KMS-11 (cell line): ENCODE results near the gene WDPCP.
A peak's percentile ranks its signal among the peaks of the same experiment; 100 is the strongest.

ENCODE experiments used
- H2AFZ ChIP-seq: fragments of 200-600 bp; sonication (generic); 2 replicates; pipeline ENCODE4 v1.6.1; 2016; ENCODE audit warnings: antibody characterized with exemption, mixed run types, low read depth
- H3K27ac ChIP-seq: fragments of 200-600 bp; sonication (generic); 2 replicates; pipeline ENCODE4 v1.6.1; 2016; ENCODE audit warnings: mild to moderate bottlenecking, mixed run types
- H3K27me3 ChIP-seq: fragments of 200-600 bp; sonication (generic); 2 replicates; pipeline ENCODE4 v1.6.1; 2017; ENCODE audit warnings: mild to moderate bottlenecking, low read depth, mixed run types, moderate library complexity; ENCODE audit not compliant: insufficient read depth
- H3K36me3 ChIP-seq: fragments of 200-600 bp; sonication (generic); 2 replicates; pipeline ENCODE4 v1.6.1; 2017; ENCODE audit warnings: mild to moderate bottlenecking, mixed run types; ENCODE audit not compliant: insufficient read depth
- H3K4me1 ChIP-seq: fragments of 200-600 bp; sonication (generic); 2 replicates; pipeline ENCODE4 v1.6.1; 2016; ENCODE audit warnings: mild to moderate bottlenecking, low read depth, mixed run types; ENCODE audit not compliant: poor library complexity, severe bottlenecking
- H3K4me2 ChIP-seq: fragments of 200-600 bp; sonication (generic); 2 replicates; pipeline ENCODE4 v1.7.0; 2016; ENCODE audit warnings: mild to moderate bottlenecking, mixed run types
- H3K4me3 ChIP-seq: fragments of 200-600 bp; sonication (generic); IDR thresholded peaks from 2 replicates; pipeline ENCODE4 v1.6.1; 2017; ENCODE audit warnings: low read depth, low read length, mixed read lengths; ENCODE audit not compliant: insufficient read depth
- H3K79me2 ChIP-seq: fragments of 200-600 bp; sonication (generic); 2 replicates; pipeline ENCODE4 v1.6.1; 2016; ENCODE audit warnings: low read depth, mixed run types; ENCODE audit not compliant: insufficient read depth
- H3K9ac ChIP-seq: fragments of 200-600 bp; sonication (generic); 2 replicates; pipeline ENCODE4 v1.6.1; 2016; ENCODE audit warnings: mild to moderate bottlenecking, mixed run types
- H4K20me1 ChIP-seq: fragments of 200-600 bp; sonication (generic); 2 replicates; pipeline ENCODE4 v1.6.1; 2016; ENCODE audit warnings: mild to moderate bottlenecking, mixed run types; ENCODE audit not compliant: insufficient read depth
- TF ChIP-seq, protein P1 (sequence below): fragments of 200-600 bp; sonication (generic); conservative IDR thresholded peaks from 2 replicates; pipeline ENCODE4 v1.6.1; 2017; ENCODE audit warnings: low read depth, mild to moderate bottlenecking, antibody characterized with exemption, low read length, moderate library complexity, mixed read lengths

The WDPCP gene

DNA sequence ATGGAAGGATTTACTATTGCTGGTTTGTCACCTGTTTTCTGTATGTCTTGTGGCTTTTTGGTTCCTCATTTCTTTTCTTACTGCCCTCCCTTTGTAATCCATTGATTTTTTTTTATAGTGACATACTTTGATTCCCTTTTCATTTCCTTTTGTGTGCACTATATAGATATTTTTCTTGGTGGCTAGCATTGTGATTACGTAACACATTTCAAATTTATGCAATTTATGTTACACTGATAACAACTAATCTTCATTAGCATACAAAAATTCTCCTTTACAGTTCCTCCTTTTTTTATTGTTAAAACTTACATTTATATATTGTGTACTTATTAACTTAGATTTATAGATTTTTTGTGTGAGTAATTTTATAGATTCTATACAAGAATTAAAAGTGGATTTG is 457.1 kb downstream of the WDPCP start:
- Histone ChIP-seq H3K9ac (no peak overlapping the region), H4K20me1 (no peaks in the 10 kb centered on the region), H3K4me2 (no peak overlapping the region)

DNA sequence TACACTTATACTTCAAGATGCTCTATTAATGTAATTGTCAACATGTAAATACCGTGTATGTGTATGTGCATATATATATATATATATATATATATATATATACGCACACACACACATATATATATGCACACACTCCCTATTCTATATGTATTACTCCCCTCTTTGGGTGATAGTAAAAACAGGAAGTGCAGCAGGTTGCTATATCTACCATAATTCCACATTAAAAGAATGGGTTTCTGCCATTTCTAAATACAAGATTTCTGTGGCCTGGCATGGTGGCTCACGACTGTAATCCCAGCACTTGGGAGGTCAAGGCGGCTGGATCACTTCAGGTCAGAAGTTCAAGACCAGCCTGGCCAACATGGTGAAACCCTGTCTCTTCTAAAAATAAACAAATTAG is 460.7 kb downstream of the WDPCP start:
- H3K27me3 ChIP-seq, result no peaks in the 10 kb centered on the region
- TF ChIP-seq, protein P1, sequence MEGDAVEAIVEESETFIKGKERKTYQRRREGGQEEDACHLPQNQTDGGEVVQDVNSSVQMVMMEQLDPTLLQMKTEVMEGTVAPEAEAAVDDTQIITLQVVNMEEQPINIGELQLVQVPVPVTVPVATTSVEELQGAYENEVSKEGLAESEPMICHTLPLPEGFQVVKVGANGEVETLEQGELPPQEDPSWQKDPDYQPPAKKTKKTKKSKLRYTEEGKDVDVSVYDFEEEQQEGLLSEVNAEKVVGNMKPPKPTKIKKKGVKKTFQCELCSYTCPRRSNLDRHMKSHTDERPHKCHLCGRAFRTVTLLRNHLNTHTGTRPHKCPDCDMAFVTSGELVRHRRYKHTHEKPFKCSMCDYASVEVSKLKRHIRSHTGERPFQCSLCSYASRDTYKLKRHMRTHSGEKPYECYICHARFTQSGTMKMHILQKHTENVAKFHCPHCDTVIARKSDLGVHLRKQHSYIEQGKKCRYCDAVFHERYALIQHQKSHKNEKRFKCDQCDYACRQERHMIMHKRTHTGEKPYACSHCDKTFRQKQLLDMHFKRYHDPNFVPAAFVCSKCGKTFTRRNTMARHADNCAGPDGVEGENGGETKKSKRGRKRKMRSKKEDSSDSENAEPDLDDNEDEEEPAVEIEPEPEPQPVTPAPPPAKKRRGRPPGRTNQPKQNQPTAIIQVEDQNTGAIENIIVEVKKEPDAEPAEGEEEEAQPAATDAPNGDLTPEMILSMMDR, result no peak
- no peak overlapping the region for H3K4me2 ChIP-seq

More for the DNA sequence above, 457.1 kb downstream of the WDPCP start:
- H3K27ac ChIP-seq, result no peak overlapping the region
- H3K79me2 ChIP-seq, result no peaks in the 10 kb centered on the region
- no peaks in the 10 kb centered on the region for H3K27me3 ChIP-seq
- H3K36me3 ChIP-seq, result no peaks in the 10 kb centered on the region
- TF ChIP-seq, protein P1, result no peak
- H2AFZ ChIP-seq, result no peak overlapping the region
- H3K4me1 ChIP-seq, result peaks cover 1% of the 10 kb centered on the region
- no peak overlapping the region for H3K4me3 ChIP-seq

DNA sequence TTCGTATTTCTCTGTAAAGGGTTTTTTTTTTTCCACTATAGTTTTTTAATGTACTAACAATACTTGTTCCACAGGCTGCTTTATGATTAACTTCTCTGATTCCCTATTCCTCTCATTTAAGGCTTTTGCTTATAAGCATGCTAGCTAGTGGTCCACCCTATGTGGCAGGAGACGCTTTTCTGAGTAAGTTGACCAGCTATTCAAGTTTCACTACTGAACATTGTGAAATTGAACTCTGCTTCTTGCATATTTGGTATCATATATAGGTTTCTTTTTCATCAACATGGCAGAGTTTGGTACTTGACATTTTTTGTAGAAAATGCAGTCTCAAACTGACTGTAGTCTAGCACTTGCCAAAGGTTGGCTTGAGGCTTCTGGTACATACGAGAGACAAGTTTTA is 463.4 kb downstream of the WDPCP start:
- Histone ChIP-seq H3K36me3 (no peaks in the 10 kb centered on the region), H3K27ac (peak overlapping the region; percentile 3; the same call in 1 of the 2 replicates), H3K27me3 (no peaks in the 10 kb centered on the region), H3K4me1 (peaks cover 27% of the 10 kb centered on the region), H3K9ac (no peak overlapping the region), H3K4me3 (no peak overlapping the region), H2AFZ (no peak overlapping the region), H3K4me2 (peak overlapping the region; percentile 55), H3K79me2 (no peaks in the 10 kb centered on the region), H4K20me1 (no peaks in the 10 kb centered on the region)
- TF ChIP-seq, protein P1, result no peak

More for the DNA sequence above, 460.7 kb downstream of the WDPCP start:
- Histone ChIP-seq H3K4me3 (no peak overlapping the region), H3K79me2 (no peaks in the 10 kb centered on the region), H4K20me1 (no peaks in the 10 kb centered on the region), H3K36me3 (no peaks in the 10 kb centered on the region), H3K27ac (no peak overlapping the region), H3K4me1 (peaks cover 27% of the 10 kb centered on the region), H2AFZ (no peak overlapping the region), H3K9ac (no peak overlapping the region)

- Histone ChIP-seq H3K4me2 (peak overlapping the region; percentile 55), H3K9ac (no peak overlapping the region)
- TF ChIP-seq, protein P1, result no peak
These were observed 464.1 kb downstream of the WDPCP start for GRCh38 chr2:63124218-63124617.

More at GRCh38 chr2:63124218-63124617, 464.1 kb downstream of the WDPCP start:
- Histone ChIP-seq H4K20me1 (no peaks in the 10 kb centered on the region), H3K27ac (no peak overlapping the region), H3K4me1 (peaks cover 27% of the 10 kb centered on the region), H3K79me2 (no peaks in the 10 kb centered on the region), H2AFZ (no peak overlapping the region), H3K36me3 (no peaks in the 10 kb centered on the region), H3K4me3 (no peak overlapping the region), H3K27me3 (no peaks in the 10 kb centered on the region)
